NCI-H128 (cell line): ENCODE data around the gene NTSR1.

Source experiments
- DNase-seq: peaks from one replicate; lab custom pipeline; 2025; ENCODE audit not compliant: unreplicated experiment; lab: John Stamatoyannopoulos, UW

Gene NTSR1

GRCh38 chr20:62797671-62798532 is 89.3 kb downstream of the NTSR1 start:
- no peak for DNase-seq

GRCh38 chr20:62799036-62799435 is 90.4 kb downstream of the NTSR1 start:
- DNase-seq = no peak

DNA sequence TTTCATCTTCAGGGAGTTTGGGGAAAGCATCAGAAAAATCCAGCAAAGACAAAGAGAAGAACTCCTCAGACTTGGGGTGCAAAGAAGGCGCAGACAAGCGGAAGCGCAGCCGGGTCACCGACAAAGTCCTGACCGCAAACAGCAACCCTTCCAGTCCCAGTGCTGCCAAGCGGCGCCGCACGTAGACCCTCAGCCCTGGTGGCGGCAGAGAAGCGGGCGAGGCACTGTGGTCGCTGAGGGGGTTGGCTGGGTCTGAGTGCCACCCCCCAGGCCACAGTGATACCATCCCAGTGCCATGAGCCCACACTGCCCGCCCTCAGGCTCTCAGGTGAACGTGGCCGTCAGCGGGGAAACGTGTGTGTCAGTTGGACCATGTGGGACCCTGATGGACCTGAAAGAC is 90.8 kb downstream of the NTSR1 start:
- no peak for DNase-seq

DNA sequence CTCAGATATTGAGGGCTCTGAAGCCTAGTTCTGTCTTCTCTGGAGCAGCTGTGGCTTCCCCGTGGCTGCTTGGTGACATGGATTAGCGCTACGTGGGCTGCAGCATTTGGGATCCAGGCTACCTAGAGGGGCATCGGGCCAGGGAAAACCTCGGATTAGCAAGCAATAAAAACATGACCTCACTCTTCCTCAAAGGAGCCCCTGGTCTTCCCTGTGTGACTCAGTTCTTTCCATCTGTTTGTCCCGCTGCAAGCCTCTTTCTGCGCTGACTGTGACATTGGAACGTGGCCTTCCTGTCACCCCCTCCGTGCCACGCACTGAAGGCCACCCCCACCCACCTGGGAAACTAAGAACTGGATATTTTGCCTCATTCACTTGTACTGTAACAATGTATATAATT is 91.2 kb downstream of the NTSR1 start:
- DNase-seq = no peak

- no peak for DNase-seq
Observed at GRCh38 chr20:62800314-62801259, 92.0 kb downstream of the NTSR1 start.

DNA sequence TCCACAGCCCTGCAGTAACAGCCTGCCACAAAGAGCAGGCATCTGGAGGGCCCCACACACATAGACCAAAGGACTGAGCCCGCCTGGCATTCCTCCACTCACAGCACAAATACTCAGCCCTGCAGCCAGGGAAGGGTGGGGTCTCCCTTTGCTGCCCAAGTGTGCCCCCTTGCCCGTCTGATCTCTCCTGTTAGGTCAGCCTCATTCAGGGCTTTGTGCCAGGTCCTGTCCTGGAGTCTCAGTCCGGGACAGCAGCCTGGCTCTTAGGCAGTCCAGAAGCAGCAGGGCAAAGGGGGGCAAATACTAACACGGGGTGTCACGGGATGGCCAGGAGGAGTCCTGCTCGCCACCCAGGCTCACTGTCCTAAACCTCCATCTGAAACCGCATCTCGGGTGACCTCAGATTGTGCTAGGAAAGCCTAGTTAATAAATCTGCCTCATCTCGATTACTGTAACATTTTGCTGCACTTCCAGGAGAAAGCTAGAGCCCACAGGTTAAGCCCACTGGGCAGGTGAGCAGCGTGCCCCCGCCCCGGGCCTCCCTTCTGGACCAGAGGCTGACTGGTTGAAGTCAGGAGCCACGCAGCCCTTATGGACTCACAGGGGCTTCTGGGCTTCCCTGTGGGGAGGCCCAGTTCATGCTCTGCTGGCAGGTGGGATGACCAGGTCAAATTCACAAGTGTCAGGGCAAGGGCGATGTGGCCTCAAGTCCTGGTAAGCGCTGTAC is 92.8 kb downstream of the NTSR1 start:
- DNase-seq = no peak

DNA sequence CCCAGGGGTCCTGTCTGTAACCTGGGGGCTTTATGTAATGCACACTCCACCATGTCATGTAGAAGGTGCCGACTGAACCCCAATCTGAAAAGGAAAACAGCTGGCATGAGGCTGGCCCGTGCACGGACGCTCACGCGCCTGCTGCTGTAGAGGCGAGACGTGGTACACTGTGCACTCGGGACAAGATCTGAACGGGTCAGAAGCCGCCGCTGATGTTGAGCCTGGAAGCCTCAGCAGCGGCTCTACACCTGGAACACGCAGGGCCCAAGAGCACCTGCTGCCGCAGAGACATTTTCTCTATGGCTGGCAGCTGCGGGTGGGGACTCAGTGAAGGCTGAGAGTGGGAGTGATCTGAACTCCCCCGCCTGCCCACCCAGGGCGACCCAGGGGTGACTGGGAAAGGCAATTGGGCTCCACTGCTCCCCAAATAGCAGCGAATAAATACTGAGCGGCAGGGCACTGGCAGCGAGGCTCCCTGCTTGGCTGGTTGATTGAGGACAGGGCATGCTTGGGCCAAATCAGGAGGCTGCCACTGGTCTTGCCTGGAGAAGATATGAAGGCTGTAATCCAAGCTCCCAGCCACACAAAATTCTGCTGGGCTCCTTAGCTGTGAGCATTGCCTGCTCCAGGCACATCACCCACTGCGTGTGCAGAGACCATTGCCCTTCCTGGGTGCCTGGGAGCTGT is 93.5 kb downstream of the NTSR1 start:
- DNase-seq = no peak

GRCh38 chr20:62804021-62804626 is 95.5 kb downstream of the NTSR1 start:
- DNase-seq = no peak

- DNase-seq = no peak
Observed at GRCh38 chr20:62804627-62805154, 96.1 kb downstream of the NTSR1 start, which contains the start of gene OGFR. Gene OGFR (plus strand): TSS chr20:62804835. CDS start chr20:62804860, 25 bp downstream.

DNA sequence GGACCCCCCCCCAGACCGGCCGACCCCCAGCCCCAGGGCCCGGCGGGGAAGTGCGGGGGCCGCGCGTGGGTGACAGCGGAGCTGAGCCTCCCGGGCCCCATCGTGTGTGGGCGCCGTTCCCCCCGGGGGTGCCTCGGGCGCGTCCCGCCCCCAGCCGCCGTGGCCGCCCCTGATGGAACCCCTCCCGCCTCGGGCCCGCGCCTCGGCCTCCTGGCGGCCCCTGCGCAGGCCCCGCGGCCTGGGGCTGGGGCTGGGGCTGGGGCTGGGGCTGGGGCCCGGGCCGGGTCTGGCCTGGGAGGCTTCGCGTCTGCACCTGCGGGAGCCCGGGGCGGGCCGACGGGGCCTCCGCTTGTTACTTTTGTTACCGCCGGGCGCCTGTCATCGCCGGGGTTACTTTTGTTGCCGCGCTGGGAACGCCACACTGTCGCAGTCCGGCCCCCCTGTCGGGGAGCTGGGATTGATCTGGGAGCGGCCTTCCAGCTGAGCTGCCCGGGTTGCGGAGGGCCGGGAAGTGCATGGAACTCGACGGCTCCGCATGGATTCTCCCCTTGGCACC is 96.6 kb downstream of the NTSR1 start:
- no peak for DNase-seq

DNA sequence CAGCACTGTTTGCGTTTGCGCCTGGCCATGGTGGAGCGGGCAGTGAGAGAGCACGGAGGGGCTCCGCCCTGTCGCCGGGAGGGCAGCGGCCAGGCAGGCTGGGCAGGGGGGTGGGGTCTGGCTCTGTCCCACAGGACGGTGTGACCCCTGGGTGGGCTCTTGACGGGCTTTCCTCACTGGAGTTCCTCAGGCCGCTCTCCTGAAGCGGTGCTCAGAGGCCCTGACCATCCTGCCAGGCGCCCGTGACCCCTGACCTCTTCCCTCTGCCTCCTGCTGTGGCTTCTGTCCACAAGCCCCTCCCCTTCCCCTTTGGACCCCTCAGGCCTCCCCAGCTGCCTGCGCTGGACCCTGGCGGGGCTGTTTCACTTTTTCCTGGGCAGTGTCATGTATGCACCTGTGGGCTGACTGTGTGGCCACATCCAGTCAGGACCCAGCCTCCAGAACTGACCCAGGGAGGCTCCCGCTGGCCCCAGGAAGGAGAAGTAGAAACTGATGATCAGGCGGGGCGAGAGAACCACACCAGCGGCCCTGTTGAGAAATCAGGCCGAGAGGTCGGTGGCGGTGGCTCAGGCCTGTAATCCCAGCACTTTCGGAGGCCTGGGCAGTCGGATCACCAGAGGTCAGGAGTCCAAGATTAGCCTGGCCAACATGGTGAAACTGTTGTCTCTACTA is 97.2 kb downstream of the NTSR1 start:
- DNase-seq = no peak

DNA sequence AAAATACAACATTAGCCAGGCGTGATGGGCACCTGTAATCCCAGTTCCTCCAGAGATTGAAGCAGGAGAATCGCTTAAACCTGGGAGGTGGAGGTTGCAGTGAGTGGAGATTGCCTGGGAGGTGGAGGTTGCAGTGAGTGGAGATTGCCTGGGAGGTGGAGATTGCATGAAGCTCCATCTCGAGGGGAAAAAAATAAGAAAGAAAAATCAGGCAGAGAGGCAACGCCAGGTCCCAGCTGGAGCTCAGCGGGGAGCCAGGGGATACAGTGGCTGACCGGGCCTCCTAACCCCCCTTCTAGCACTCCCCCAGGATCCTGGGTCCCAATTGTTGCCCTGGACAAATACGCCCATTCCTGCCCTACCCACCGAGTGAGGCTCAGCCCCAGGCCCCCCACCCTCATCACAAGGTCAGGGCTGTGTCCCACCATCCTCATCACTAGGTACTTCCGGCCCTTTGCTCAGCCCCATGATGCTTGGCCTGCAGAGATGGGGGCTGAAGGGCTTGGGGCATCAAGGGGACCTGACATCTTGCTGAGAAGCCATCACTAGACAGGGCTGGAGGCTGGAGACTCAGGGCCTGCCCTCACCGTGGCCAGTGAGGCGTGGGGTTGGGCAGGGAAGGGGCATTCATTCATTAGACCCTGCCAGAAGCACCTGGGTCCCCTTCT is 97.9 kb downstream of the NTSR1 start:
- no peak for DNase-seq

DNA sequence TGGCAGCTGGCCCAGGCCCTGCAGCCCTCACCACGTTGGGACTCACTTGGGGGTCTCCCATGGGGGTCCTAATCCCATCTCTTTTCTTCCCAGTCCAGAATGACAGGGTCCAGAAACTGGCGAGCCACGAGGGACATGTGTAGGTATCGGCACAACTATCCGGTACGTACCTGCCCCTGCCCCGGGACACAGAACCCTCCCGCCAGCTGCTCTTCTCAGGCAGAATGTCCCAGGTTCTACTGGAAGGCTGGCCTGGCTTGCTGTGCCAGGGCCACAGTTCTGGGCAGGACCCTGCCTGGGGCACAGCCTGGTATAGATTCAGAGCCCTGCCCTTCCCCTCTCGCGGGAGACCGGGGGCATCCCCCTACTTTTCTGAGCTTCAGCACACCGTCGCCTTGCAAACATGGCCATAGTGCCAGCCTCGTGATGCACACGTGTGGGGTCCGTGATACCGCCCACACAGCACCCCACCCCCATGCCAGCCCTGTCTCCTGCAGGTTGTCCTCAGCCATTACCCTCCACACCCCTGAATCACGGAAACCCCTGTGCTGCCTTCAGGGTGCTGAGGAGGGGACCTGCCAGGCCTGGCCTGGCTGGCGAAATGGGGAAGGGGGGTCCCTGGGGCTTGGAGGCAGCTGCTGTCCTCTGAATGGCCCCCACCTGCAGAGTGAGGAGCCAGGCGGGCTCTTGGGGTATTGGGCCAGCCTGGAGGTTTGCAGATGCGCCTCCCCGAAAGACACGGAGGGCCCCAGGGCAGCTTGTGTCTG is 99.0 kb downstream of the NTSR1 start:
- no peak for DNase-seq

- DNase-seq = no peak
Observed at GRCh38 chr20:62808211-62808865, 99.7 kb downstream of the NTSR1 start.

GRCh38 chr20:62809530-62810428 is 101.1 kb downstream of the NTSR1 start:
- no peak for DNase-seq

- no peak for DNase-seq
Observed at GRCh38 chr20:62811320-62811719, 102.7 kb downstream of the NTSR1 start.
